ENCODE results near the gene TYRP1. TPM values are rescaled to one million over a fixed set of nuclear protein-coding genes. Genes with fewer than 3 reads are reported as not detected.

Gene TYRP1
- total RNA-seq: 100 to 1,000 TPM in 3 of 9 donors, 10 to 100 TPM in 6; 51.7 to 122 (median 93.2) TPM
- 10 to 100 TPM; 12.7 to 15.6 TPM for polyA plus RNA-seq
- long read RNA-seq, donor 1, transcript TYRP1-201 (5 exons, 872 nt): major isoform, 6 of 64 reads
- long read RNA-seq, donor 1, partial matches to known transcripts: 52 of 64 reads
- long read RNA-seq, donor 1, other reads (novel, unspliced or antisense): 6 of 64 reads
- long read RNA-seq, donor 2, transcript TYRP1-201 (5 exons, 872 nt): major isoform, 31 of 290 reads
- long read RNA-seq, donor 2, partial matches to known transcripts: 228 of 290 reads
- long read RNA-seq, donor 2, other reads (novel, unspliced or antisense): 29 of 290 reads
- long read RNA-seq, donor 3, transcript TYRP1-201 (5 exons, 872 nt): major isoform, 10 of 96 reads
- long read RNA-seq, donor 3, partial matches to known transcripts: 79 of 96 reads
- long read RNA-seq, donor 3, other reads (novel, unspliced or antisense): 7 of 96 reads

- 72 to 82% (median 75%) methylated on average over 3 of the region's 3 CpGs for WGBS, 4 donors
- TF ChIP-seq CTCF (IDR thresholded peaks at IDR 0.05) (no peak), POLR2A (IDR thresholded peaks at IDR 0.05) (no peak)
- intact Hi-C loops (cut with DNase I): no loop called here
- ATAC-seq (no peak), DNase-seq (no peak)
- Histone ChIP-seq H3K36me3 (no peaks in the 10 kb centered on the region), H3K9me3 (no peaks in the 10 kb centered on the region), H3K4me3 (no peak within 1 kb of the TSS), H3K27me3 (no peaks in the 10 kb centered on the region), H3K27ac (no peak within 1 kb of the TSS), H3K4me1 (peaks cover 0 to 8% (median 0%) of the 10 kb centered on the region in 12 donors)
Observed at GRCh38 chr9:12693141-12693540, at the start of gene TYRP1. Gene TYRP1, plus strand, starts transcription at chr9:12693385. Its CDS starts 612 bp downstream, at chr9:12693997.

- intact Hi-C loops (cut with DNase I): no loop called here
- Histone ChIP-seq H3K27me3 (peaks cover 0 to 3% (median 0%) of the 10 kb centered on the region in 9 donors), H3K27ac (no peak overlapping the region), H3K36me3 (no peaks in the 10 kb centered on the region), H3K4me1 (no peaks in the 10 kb centered on the region), H3K4me3 (no peak overlapping the region), H3K9me3 (no peaks in the 10 kb centered on the region)
- no peak for TF ChIP-seq POLR2A (IDR thresholded peaks at IDR 0.05)
- no peak for TF ChIP-seq CTCF (IDR thresholded peaks at IDR 0.05)
- DNase-seq (no peak), ATAC-seq (no peak)
Observed at GRCh38 chr9:12643686-12644085, 49.5 kb upstream of the TYRP1 start.

- no peaks in the 10 kb centered on the region for H3K36me3 ChIP-seq
- WGBS, 4 donors: 24 to 57% (median 36%) methylated on average over 1 of the region's 1 CpG
- ATAC-seq (no peak), DNase-seq (no peak)
- intact Hi-C loops (cut with DNase I): no loop called here
- no peak overlapping the region for H3K27ac ChIP-seq
- TF ChIP-seq CTCF (IDR thresholded peaks at IDR 0.05) (no peak), POLR2A (IDR thresholded peaks at IDR 0.05) (no peak)
- H3K4me3 ChIP-seq: no peak overlapping the region
- H3K9me3 ChIP-seq: no peaks in the 10 kb centered on the region
- peaks cover 0 to 3% (median 0%) of the 10 kb centered on the region in 9 donors for H3K27me3 ChIP-seq
- H3K4me1 ChIP-seq: no peaks in the 10 kb centered on the region
Observed at GRCh38 chr9:12648925-12649324, 44.3 kb upstream of the TYRP1 start.

- DNase-seq (no peak), ATAC-seq (no peak)
- no peaks in the 10 kb centered on the region for H3K36me3 ChIP-seq
- H3K27ac ChIP-seq: no peak overlapping the region
- no peaks in the 10 kb centered on the region for H3K9me3 ChIP-seq
- H3K27me3 ChIP-seq: peaks cover 0 to 3% (median 0%) of the 10 kb centered on the region in 9 donors
- intact Hi-C loops (cut with DNase I): no loop called here
- TF ChIP-seq POLR2A (IDR thresholded peaks at IDR 0.05) (no peak), CTCF (IDR thresholded peaks at IDR 0.05) (no peak)
- no peaks in the 10 kb centered on the region for H3K4me1 ChIP-seq
- H3K4me3 ChIP-seq: no peak overlapping the region
Observed at GRCh38 chr9:12651125-12651524, 42.1 kb upstream of the TYRP1 start.
